COR-L47 (cell line): Measurements from ENCODE around the gene CD300H.

Experiments used
- DNase-seq: peaks from one replicate; lab custom pipeline; 2025; lab: John Stamatoyannopoulos, UW

CD300H gene

DNA sequence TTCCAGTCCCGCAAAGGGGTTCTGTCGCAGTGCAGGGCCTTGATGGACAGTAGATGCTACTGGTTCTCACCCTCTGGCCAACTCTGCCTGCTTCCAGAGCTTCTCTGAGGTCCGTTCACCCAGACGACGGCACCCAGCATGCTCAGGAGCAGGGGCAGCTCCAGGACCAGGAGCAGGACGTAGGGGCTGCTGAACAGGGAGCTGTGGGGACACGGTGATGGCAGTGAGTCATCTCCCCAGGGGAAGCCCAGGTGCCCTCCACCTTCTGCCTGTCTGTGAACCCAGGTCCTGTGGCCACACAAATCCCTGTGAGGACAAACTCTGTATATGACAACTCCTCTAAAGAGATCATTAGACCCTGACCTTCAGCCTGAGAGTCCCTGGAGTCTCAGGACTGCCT, 18.0 kb downstream of the CD300H start:
- no peak for DNase-seq

DNA sequence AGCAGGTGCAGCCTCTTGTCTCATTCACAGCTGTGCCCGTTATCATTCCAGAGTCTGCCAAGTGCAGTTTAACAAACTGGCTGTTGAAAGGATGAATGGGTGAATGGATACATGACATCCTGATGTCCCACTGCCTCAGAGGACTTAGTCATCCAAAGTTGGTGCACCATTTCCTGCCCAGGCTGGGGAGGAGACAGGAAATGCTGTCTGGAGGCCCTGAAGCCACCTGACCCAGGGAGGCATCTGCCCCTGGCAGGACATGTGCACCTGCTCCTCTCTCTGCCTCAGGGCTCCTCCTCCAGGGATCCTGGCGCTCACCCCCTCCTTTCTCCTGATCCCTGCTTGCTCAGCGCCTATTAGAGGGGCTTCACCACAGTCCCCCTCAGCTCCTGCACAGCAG, 19.6 kb downstream of the CD300H start:
- DNase-seq = no peak

DNA sequence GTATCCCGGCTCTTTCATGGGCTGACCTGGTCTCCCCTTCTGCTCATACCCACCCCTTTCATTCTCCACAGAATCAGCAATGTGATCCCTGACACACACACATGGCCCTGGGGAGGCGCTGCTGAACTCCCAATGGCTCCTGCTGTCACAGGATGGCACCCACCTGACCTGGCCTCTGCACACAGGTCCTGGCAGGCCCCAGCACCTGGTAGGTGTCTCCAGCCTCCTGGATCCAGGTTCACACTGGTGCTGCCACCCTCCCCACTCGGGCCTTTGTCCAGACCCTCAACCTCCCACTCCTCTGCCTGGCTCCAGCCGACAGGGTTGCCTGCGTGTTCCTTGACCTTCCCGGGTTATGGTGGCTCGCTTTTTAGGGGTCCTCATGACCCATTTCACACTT, 20.0 kb downstream of the CD300H start:
- no peak for DNase-seq

GRCh38 chr17:74546586-74546985, 20.7 kb downstream of the CD300H start:
- DNase-seq = no peak

DNA sequence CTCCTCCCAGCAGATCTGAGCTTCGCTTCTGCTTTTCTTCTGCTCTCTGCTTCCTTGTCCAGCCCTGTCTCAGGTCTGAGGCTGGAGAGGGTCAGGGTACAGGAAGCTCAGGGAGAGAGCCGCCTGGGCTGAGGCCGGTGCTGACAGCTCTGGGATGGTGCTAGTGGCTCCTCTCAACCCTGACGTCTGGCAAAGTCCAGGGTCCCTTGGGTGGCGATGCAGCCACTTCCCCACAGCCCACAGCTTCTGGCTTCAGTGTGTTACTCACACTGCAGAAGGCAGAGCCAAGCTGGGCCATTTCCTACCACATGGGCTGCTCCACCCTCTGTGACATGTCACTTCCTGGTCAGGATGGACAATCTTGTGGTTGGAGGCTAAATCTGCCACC, 21.5 kb downstream of the CD300H start, which contains the start of gene CD300C:
CD300C (minus strand) TSS at position 273 of the 388 bp plus-strand sequence. CDS start 333 bp downstream, outside the sequence.
- no peak for DNase-seq

GRCh38 chr17:74544991-74545842, 22.1 kb downstream of the CD300H start:
- DNase-seq = no peak

- DNase-seq = no peak
Observed at GRCh38 chr17:74543891-74544760, 23.2 kb downstream of the CD300H start.

DNA sequence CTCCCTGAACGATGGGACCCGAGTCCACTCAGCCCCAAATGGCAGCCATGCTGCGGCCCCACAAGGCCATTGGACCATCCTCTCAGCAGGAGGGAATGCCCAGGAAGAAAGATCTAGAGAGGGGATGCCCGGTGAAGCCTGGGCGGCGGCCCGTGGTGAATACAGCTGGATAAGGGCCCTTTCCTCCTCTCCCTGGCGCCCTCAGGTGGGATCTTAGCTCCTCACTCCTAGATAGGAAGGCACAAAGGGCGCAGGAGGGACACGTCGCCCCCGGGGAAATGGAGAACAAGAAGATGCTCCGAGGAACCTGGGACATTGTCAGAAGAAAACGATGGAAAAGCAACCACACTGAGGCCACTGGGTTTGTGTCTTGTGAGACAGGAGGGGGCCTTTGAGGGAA, 23.9 kb downstream of the CD300H start:
- no peak for DNase-seq

GRCh38 chr17:74542727-74543383, 24.5 kb downstream of the CD300H start:
- no peak for DNase-seq

- DNase-seq = no peak
Observed at GRCh38 chr17:74542166-74542565, 25.1 kb downstream of the CD300H start.

- no peak for DNase-seq
Observed at GRCh38 chr17:74541176-74542111, 25.9 kb downstream of the CD300H start.

GRCh38 chr17:74539281-74539820, 28.0 kb downstream of the CD300H start:
- DNase-seq = no peak

DNA sequence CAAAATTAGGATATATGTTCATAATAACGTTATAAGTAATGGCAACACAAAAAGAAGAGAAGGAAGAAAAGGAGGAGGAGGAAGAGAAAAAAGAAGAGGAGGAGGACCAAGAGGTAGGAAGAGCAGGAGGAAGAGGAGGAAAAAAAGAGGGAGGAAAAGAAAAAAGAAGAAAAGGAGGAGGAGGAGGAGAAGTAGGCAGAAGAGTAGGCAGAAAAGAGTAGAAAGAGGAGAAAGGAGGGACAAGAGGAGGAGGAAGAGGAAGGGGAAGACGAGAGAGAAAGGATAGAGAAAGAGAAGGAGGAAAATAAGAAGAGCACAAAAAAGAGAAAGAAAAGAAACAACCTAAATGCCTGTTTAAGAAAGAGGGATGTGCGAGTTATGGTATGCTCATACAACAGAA, 30.4 kb downstream of the CD300H start:
- no peak for DNase-seq

DNA sequence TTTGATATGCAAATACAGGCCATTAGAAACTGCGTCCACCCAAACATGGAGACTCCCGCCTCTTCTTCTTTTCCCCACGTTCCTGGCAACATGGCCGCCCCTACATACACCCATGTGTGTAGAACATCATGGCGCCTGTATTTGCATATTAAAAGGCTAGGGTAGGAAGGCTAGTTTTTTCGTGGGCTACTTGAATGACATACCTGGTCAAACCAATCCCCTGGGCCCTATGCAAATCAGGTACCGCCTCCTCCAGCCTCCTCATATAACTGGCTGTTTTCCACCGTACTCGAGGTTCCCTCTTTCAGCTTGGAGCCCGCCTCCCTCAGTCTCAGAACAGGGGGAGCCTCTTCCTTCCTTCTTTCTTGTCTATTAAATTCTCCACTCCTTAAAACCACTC, 35.2 kb downstream of the CD300H start:
- no peak for DNase-seq

GRCh38 chr17:74531231-74531761, 36.0 kb downstream of the CD300H start, which contains the start of gene CD300LB:
CD300LB (minus strand) TSS chr17:74531475; CDS start chr17:74531350, 125 bp downstream.
- DNase-seq = no peak

DNA sequence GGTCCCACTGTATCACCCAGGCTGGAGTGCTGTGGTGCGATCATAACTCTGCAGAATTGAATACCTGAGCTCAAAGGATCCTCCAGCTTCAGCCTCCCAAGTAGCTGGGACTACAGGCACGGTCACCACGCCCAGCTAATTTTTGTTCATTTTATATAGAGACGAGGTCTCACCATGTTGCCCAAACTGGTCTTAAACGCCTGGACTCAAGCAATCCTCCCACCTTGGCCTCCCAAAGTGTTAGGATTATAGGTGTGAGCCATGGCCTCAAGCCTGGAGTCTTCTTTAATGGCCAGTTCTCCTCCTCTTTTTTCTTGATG, 36.5 kb downstream of the CD300H start:
- no peak for DNase-seq

- DNase-seq = no peak
Observed at GRCh38 chr17:74529243-74529642, 38.1 kb downstream of the CD300H start.

DNA sequence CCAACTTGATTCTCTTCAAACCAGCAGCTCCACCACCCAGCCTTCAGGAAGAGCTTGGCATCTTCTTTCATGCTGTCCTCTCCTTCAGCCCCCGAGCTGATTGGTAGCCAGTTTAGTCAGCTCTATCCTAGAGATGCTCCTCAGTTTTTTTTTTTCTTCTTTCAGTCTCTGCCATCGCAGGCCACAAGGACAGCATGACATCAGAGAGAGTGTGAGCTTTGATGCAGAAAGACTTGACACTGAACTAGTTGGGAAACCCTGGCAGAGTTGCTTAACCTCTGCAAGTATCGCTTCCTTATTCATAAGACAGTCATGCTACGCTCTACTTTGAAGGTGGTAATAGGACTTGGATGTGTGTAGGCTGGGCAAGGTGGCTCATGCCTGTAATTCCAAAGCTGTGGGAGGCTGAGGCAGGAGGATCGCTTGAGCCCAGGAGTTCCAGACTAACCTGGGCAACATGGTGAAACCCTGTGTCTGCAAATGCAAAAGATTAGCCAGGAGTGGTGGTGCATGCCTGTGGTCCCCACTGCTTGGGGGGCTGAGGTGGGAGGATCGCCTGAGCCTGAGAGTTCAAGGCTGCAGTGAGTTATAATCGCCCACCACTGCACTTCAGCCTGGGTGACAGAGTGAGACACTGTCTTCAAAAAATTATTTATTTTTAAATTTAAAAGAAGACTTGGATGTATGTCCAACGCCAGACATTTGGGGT, 38.7 kb downstream of the CD300H start:
- DNase-seq = no peak

DNA sequence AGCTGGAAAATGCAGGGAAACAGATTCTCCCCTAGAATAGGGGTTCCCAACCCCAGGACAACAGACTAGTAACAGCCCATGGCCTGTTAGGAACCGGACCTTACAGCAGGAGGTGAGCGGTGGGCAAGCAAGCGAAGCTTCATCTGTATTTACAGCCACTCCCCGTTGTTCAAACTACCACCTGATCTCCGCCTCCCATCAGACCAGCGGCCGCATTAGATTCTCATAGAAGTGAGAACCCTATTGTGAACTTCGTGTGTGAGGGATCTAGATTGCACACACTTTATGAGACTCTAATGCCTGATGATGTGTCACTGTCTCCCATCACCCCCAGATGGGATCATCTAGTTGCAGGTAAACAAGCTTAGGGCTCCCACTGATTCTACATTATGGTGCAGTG, 39.6 kb downstream of the CD300H start:
- DNase-seq = no peak

DNA sequence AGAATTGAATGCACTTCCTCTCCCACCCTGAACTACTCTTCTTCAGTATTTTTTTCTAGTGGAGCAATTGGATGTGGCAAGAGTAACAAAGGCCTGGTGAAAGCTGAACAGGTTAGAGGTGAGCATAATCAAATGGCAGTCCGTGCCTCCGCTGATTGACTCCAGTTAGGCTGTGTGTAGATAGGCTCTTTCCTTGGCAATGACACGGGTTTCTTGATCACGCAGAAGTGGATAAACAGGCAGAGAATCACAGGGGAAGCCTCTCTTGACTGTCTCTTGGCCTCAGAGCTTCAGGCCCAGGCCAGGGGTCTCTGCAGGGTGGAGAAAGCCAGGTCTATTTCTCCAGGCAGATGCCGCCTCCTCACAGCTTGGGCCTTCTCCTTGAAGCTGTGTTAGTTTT, 40.2 kb downstream of the CD300H start:
- no peak for DNase-seq
